ENCODE measurements around the gene MARCKS. TPM values are rescaled to one million over a fixed set of nuclear protein-coding genes. Genes with fewer than 3 reads are reported as not detected.

The MARCKS gene
- total RNA-seq (ENCODE audit: unreplicated experiment): 442 TPM
- long read RNA-seq, full-length matches to known transcripts: 5 of 48 reads
- long read RNA-seq, partial matches to known transcripts: 0 of 48 reads
- long read RNA-seq, other reads (novel, unspliced or antisense): 43 of 48 reads

DNA sequence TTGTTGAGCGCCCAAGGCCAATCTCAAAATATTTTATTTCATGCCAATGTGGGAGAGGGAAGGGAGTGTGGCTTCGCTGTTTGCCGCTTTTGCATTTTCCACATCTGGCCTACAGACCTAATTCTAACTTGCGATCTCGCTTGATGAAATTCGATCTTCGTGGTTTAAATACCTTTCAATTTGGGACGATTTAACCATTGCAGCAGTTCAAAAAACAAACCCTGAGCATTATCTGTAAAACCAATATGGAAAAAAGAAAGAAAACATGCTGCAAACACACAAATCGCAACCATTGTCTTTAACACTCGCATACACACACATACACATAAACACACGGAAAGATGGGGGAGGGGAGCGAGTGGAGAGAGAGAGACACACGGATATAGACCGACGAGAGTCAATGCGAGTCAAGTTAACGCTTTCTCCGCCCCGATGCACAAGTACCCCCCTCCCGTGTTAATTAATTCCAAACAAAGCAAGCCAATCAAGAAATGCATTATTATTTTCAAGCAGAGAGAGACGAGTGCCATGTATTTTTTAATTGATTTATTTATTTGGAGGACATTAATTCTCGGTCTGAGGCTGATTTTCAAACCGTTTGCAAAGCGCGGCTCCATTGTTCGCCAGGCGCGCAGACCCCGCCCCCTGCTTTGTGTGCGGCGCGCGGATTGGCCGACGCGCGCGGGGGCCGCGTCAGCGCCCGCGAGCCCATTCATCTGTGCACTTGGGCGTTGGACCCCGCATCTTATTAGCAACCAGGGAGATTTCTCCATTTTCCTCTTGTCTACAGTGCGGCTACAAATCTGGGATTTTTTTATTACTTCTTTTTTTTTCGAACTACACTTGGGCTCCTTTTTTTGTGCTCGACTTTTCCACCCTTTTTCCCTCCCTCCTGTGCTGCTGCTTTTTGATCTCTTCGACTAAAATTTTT is at the start of gene MARCKS:
Gene MARCKS, plus strand, starts transcription at position 721 of the 931 bp plus-strand sequence. CDS start 401 bp downstream, outside the sequence.
- H3K9me3 Mint-ChIP-seq (ENCODE audit: unreplicated experiment): peaks cover 22% of the 10 kb centered on the region
- no peak for TF ChIP-seq CTCF (IDR thresholded peaks at IDR 0.05; ENCODE audit: partially characterized antibody, unreplicated experiment)
- H3K27me3 Mint-ChIP-seq (ENCODE audit: unreplicated experiment): peaks cover 27% of the 10 kb centered on the region
- peaks cover 6% of the 10 kb centered on the region for H3K36me3 Mint-ChIP-seq (ENCODE audit: unreplicated experiment)
- no peak within 1 kb of the TSS for H3K4me3 Mint-ChIP-seq (ENCODE audit: unreplicated experiment)
- DNase-seq: peak; percentile 88
- H3K27ac Mint-ChIP-seq (ENCODE audit: unreplicated experiment): no peak within 1 kb of the TSS
- H3K4me1 Mint-ChIP-seq (ENCODE audit: low read depth, unreplicated experiment): peaks cover 23% of the 10 kb centered on the region

DNA sequence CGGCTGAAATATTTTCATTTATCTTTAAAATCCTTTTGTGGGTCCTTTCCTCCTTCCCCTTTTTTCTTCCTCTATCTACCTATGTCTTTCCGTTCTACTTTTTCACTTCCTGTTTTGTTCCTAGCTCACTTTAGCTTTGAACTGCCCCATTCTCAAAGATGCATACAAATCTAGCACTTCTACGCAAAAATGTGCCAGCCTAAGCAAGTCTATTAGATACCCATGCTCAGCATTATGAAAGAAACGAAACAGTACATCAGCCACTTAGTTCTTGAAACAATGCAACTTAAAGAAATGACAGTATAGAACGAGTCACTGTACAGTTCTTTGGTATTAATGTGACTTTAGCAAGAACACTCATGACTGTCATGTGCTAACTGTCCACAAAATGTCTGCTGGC is 47.3 kb upstream of the MARCKS start:
- no peaks in the 10 kb centered on the region for H3K9me3 Mint-ChIP-seq (ENCODE audit: unreplicated experiment)
- no peaks in the 10 kb centered on the region for H3K27me3 Mint-ChIP-seq (ENCODE audit: unreplicated experiment)
- H3K36me3 Mint-ChIP-seq (ENCODE audit: unreplicated experiment): no peaks in the 10 kb centered on the region
- H3K4me3 Mint-ChIP-seq (ENCODE audit: unreplicated experiment): no peak overlapping the region
- no peak for TF ChIP-seq CTCF (IDR thresholded peaks at IDR 0.05; ENCODE audit: partially characterized antibody, unreplicated experiment)
- H3K4me1 Mint-ChIP-seq (ENCODE audit: low read depth, unreplicated experiment): no peaks in the 10 kb centered on the region
- DNase-seq: no peak
- no peak overlapping the region for H3K27ac Mint-ChIP-seq (ENCODE audit: unreplicated experiment)

- no peak overlapping the region for H3K4me3 Mint-ChIP-seq (ENCODE audit: unreplicated experiment)
- no peak overlapping the region for H3K27ac Mint-ChIP-seq (ENCODE audit: unreplicated experiment)
- TF ChIP-seq CTCF (IDR thresholded peaks at IDR 0.05; ENCODE audit: partially characterized antibody, unreplicated experiment): no peak
- no peaks in the 10 kb centered on the region for H3K4me1 Mint-ChIP-seq (ENCODE audit: low read depth, unreplicated experiment)
- no peak for DNase-seq
- no peaks in the 10 kb centered on the region for H3K27me3 Mint-ChIP-seq (ENCODE audit: unreplicated experiment)
- no peaks in the 10 kb centered on the region for H3K36me3 Mint-ChIP-seq (ENCODE audit: unreplicated experiment)
- H3K9me3 Mint-ChIP-seq (ENCODE audit: unreplicated experiment): no peaks in the 10 kb centered on the region
Observed at GRCh38 chr6:113813142-113813541, 44.0 kb upstream of the MARCKS start.

DNA sequence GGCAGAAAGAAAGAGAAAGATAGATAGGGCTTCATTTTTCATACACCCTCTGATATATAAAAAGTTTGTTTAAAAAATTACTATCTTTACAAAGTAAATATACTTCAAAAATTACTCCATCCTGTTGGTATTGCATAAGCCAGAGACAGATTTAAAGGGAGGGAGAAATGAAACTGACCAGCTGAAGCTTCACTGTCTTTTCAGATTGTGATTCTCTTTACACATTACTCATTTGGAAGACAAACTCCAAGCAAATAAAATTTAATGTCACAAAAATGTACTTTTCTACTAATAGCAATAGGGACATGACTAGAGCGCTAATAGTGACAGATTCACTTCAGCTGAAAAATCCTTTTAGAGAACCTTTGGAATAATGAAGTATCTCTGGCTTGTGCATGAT is 38.6 kb upstream of the MARCKS start:
- Mint-ChIP-seq H3K4me1 (ENCODE audit: low read depth, unreplicated experiment) (no peaks in the 10 kb centered on the region), H3K9me3 (ENCODE audit: unreplicated experiment) (no peaks in the 10 kb centered on the region), H3K27ac (ENCODE audit: unreplicated experiment) (no peak overlapping the region), H3K4me3 (ENCODE audit: unreplicated experiment) (no peak overlapping the region), H3K36me3 (ENCODE audit: unreplicated experiment) (no peaks in the 10 kb centered on the region), H3K27me3 (ENCODE audit: unreplicated experiment) (no peaks in the 10 kb centered on the region)
- DNase-seq: no peak
- no peak for TF ChIP-seq CTCF (IDR thresholded peaks at IDR 0.05; ENCODE audit: partially characterized antibody, unreplicated experiment)
